Keratinocyte (primary cell): ENCODE data around the gene MAD1L1. TPM values are rescaled to one million over a fixed set of nuclear protein-coding genes. Genes with fewer than 3 reads are reported as not detected.

Experiments
- DNase-seq: peaks from one replicate; pipeline ENCODE4 v3.0.0-alpha.2; 2011; ENCODE audit warnings: low read depth, missing footprints, low spot score
- FAIRE-seq: peaks from 2 replicates; lab custom pipeline; 2011; peaks lifted over from hg19 to GRCh38; lab: Jason Lieb, UNC
- H2AFZ ChIP-seq: 2 replicates; pipeline ENCODE4 v1.6.0; 2012; ENCODE audit warnings: low read length, control low read depth, inconsistent platforms; ENCODE audit not compliant: control insufficient read depth
- H3K27ac ChIP-seq: 2 replicates; pipeline ENCODE4 v1.5.1; 2011; ENCODE audit warnings: low read length; ENCODE audit not compliant: control insufficient read depth, insufficient read depth
- H3K27me3 ChIP-seq: 3 replicates; pipeline ENCODE4 v1.6.0; 2011; ENCODE audit warnings: low read length; ENCODE audit not compliant: control insufficient read depth, insufficient read depth; ENCODE audit errors: extremely low read depth
- H3K36me3 ChIP-seq, 2 experiments: 2 replicates in 1 of 2; 3 replicates in 1 of 2; pipeline ENCODE4 v1.5.1; 2011; ENCODE audit warnings: low read length in 2 of 2, mild to moderate bottlenecking in 1 of 2; ENCODE audit not compliant: control insufficient read depth in 2 of 2, insufficient read depth in 2 of 2; ENCODE audit errors: extremely low read depth in 1 of 2
- H3K4me1 ChIP-seq: 3 replicates; pipeline ENCODE4 v1.5.1; 2011; ENCODE audit warnings: low read length; ENCODE audit not compliant: control insufficient read depth, insufficient read depth; ENCODE audit errors: extremely low read depth
- H3K4me2 ChIP-seq: 3 replicates; pipeline ENCODE4 v1.6.0; 2011; ENCODE audit warnings: low read depth, low read length; ENCODE audit not compliant: control insufficient read depth, insufficient read depth; ENCODE audit errors: extremely low read depth
- H3K4me3 ChIP-seq, 3 experiments: fragments of 200-600 bp in 1 of 3; sonication (generic) in 1 of 3; 2 replicates in 2 of 3; 3 replicates in 1 of 3; pipeline ENCODE4 v1.5.1; 2011 to 2016; ENCODE audit warnings: low read length in 3 of 3, mild to moderate bottlenecking in 3 of 3, control low read depth in 2 of 3, inconsistent platforms in 1 of 3, low read depth in 1 of 3, mixed read lengths in 1 of 3, mixed run types in 1 of 3, moderate library complexity in 1 of 3; ENCODE audit not compliant: control insufficient read depth in 2 of 3, insufficient read depth in 2 of 3; ENCODE audit errors: extremely low read depth in 1 of 3
- H3K79me2 ChIP-seq: 2 replicates; pipeline ENCODE4 v1.6.0; 2012; ENCODE audit warnings: low read length; ENCODE audit not compliant: control insufficient read depth, insufficient read depth
- H3K9ac ChIP-seq: 3 replicates; pipeline ENCODE4 v1.6.0; 2011; ENCODE audit warnings: low read length; ENCODE audit not compliant: control insufficient read depth, insufficient read depth; ENCODE audit errors: extremely low read depth
- H3K9me1 ChIP-seq: 3 replicates; pipeline ENCODE4 v1.6.0; 2011; ENCODE audit warnings: low read length; ENCODE audit not compliant: control insufficient read depth, insufficient read depth; ENCODE audit errors: extremely low read depth
- H3K9me3 ChIP-seq: 2 replicates; pipeline ENCODE4 v1.5.1; 2012; ENCODE audit warnings: low read depth, low read length; ENCODE audit not compliant: control insufficient read depth
- H4K20me1 ChIP-seq: 3 replicates; pipeline ENCODE4 v1.6.0; 2011; ENCODE audit warnings: low read length; ENCODE audit not compliant: control insufficient read depth, insufficient read depth; ENCODE audit errors: extremely low read depth
- CTCF ChIP-seq, 3 experiments: IDR thresholded peaks in 1 of 3; conservative IDR thresholded peaks in 1 of 3; optimal IDR thresholded peaks in 1 of 3; 2 replicates in 2 of 3; 3 replicates in 1 of 3; pipeline versions ENCODE3 to v1.5.1; 2011; ENCODE audit warnings: low read length in 3 of 3, mild to moderate bottlenecking in 3 of 3, moderate library complexity in 2 of 3, control low read depth in 1 of 3, inconsistent platforms in 1 of 3; ENCODE audit not compliant: insufficient read depth in 2 of 3; ENCODE audit errors: extremely low read depth in 1 of 3
- EZH2 ChIP-seq: IDR thresholded peaks from one replicate; pipeline ENCODE4 v1.6.1; 2012; ENCODE audit warnings: inconsistent platforms, mild to moderate bottlenecking, low read length, moderate library complexity
- dilution Hi-C: fragments of 300-500 bp; cut with MboI; formaldehyde crosslinking; loops from one replicate; pipeline ENCODE4 v1.7.0; 2020; ENCODE audit warnings: low sequenced_read_pairs; ENCODE audit not compliant: extremely low pct_ligation_motif_present
- polyA plus RNA-seq, 5 experiments: library from polyadenylated mRNA; depleted of rRNA in 3 of 5; stranded (reverse) in 3 of 5; stranded (forward) in 1 of 5; unstranded in 1 of 5; fragments of >200 nt; gene quantifications; 1 replicate in 1 of 5; 2 replicates in 3 of 5; 3 replicates in 1 of 5; pipeline versions ENCODE4 v1.2.1 to v1.2.3, GENCODE V29; 2011 to 2012; ENCODE audit warnings: missing spikeins in 2 of 5, low read depth in 1 of 5, low replicate concordance in 1 of 5

Gene MAD1L1
- polyA plus RNA-seq, 1 donor (not counting 4 experiments of a cell fraction or from before 2014, with no cell fraction given): 18.0 TPM

- FAIRE-seq (no peak), DNase-seq (no peak)
- H3K36me3 ChIP-seq: peaks cover 9 to 10% of the 10 kb centered on the region in 2 experiments
- no peak overlapping the region for H3K4me3 ChIP-seq
- H4K20me1 ChIP-seq: no peaks in the 10 kb centered on the region
- no peak overlapping the region for H3K4me2 ChIP-seq
- H3K27me3 ChIP-seq: no peaks in the 10 kb centered on the region
- no peaks in the 10 kb centered on the region for H3K79me2 ChIP-seq
- peaks cover 12% of the 10 kb centered on the region for H3K4me1 ChIP-seq
- peaks cover 3% of the 10 kb centered on the region for H3K9me1 ChIP-seq
- no peak overlapping the region for H3K27ac ChIP-seq
- dilution Hi-C loops: no loop called here
- no peak overlapping the region for H2AFZ ChIP-seq
- TF ChIP-seq CTCF (optimal IDR thresholded peaks at IDR 0.05 in 1 of 3, IDR thresholded peaks at IDR 0.05 in 1 of 3, conservative IDR thresholded peaks at IDR 0.05 in 1 of 3; ENCODE audit: extremely low read depth in 1 of 3, insufficient read depth in 2 of 3, low read length in 3 of 3) (no peak), EZH2 (no peak)
- H3K9ac ChIP-seq: no peak overlapping the region
- H3K9me3 ChIP-seq: no peaks in the 10 kb centered on the region
Observed at GRCh38 chr7:2166625-2167280, 66.0 kb downstream of the MAD1L1 start.

GRCh38 chr7:2165610-2166594, 66.8 kb downstream of the MAD1L1 start:
- no peaks in the 10 kb centered on the region for H4K20me1 ChIP-seq
- dilution Hi-C loops: no loop called here
- H3K79me2 ChIP-seq: no peaks in the 10 kb centered on the region
- no peak overlapping the region for H2AFZ ChIP-seq
- H3K27me3 ChIP-seq: no peaks in the 10 kb centered on the region
- FAIRE-seq: no peak
- TF ChIP-seq EZH2 (no peak), CTCF (optimal IDR thresholded peaks at IDR 0.05 in 1 of 3, IDR thresholded peaks at IDR 0.05 in 1 of 3, conservative IDR thresholded peaks at IDR 0.05 in 1 of 3; ENCODE audit: extremely low read depth in 1 of 3, insufficient read depth in 2 of 3, low read length in 3 of 3) (no peak)
- no peak for DNase-seq
- peaks cover 12% of the 10 kb centered on the region for H3K4me1 ChIP-seq
- H3K4me2 ChIP-seq: no peak overlapping the region
- peaks cover 6 to 9% of the 10 kb centered on the region in 2 experiments for H3K36me3 ChIP-seq
- no peak overlapping the region for H3K27ac ChIP-seq
- H3K9ac ChIP-seq: no peak overlapping the region
- H3K9me3 ChIP-seq: no peaks in the 10 kb centered on the region
- H3K4me3 ChIP-seq: no peak overlapping the region
- H3K9me1 ChIP-seq: peaks cover 3% of the 10 kb centered on the region
